Astrocyte (in vitro differentiated cells and primary cell): ENCODE results near the gene KCNH4. TPM values are rescaled to one million over a fixed set of nuclear protein-coding genes. Genes with fewer than 3 reads are reported as not detected.

Experiments
- DNase-seq: peaks from one replicate; pipeline ENCODE4 v3.0.0-alpha.2; 2010; ENCODE audit warnings: low read depth
- FAIRE-seq: peaks from 2 replicates; lab custom pipeline; 2011; peaks lifted over from hg19 to GRCh38; lab: Jason Lieb, UNC
- H2AFZ ChIP-seq: 2 replicates; pipeline ENCODE4 v1.6.0; 2012; ENCODE audit warnings: low read depth, low read length, inconsistent platforms
- H3K27ac ChIP-seq: 2 replicates; pipeline ENCODE4 v1.5.1; 2011; ENCODE audit warnings: low read depth, low read length, inconsistent platforms
- H3K27me3 ChIP-seq: 2 replicates; pipeline ENCODE4 v1.6.0; 2011; ENCODE audit warnings: low read length, inconsistent platforms; ENCODE audit not compliant: insufficient read depth
- H3K36me3 ChIP-seq: 2 replicates; pipeline ENCODE4 v1.5.1; 2011; ENCODE audit warnings: low read length, inconsistent platforms; ENCODE audit not compliant: insufficient read depth
- H3K4me1 ChIP-seq: 2 replicates; pipeline ENCODE4 v1.5.1; 2011; ENCODE audit warnings: low read length, inconsistent platforms; ENCODE audit not compliant: insufficient read depth
- H3K4me2 ChIP-seq: 2 replicates; pipeline ENCODE4 v1.6.0; 2012; ENCODE audit warnings: low read length, inconsistent platforms
- H3K4me3 ChIP-seq: 2 replicates; pipeline ENCODE4 v1.5.1; 2011; ENCODE audit warnings: low read depth, mild to moderate bottlenecking, low read length, inconsistent platforms; ENCODE audit not compliant: insufficient read depth
- H3K79me2 ChIP-seq: 2 replicates; pipeline ENCODE4 v1.6.0; 2012; ENCODE audit warnings: mild to moderate bottlenecking, low read length, inconsistent platforms; ENCODE audit not compliant: insufficient read depth
- H3K9ac ChIP-seq: 2 replicates; pipeline ENCODE4 v1.6.0; 2012; ENCODE audit warnings: mild to moderate bottlenecking, low read length, inconsistent platforms
- H3K9me3 ChIP-seq: 2 replicates; pipeline ENCODE4 v1.5.1; 2012; ENCODE audit warnings: low read depth, mild to moderate bottlenecking, low read length, inconsistent platforms; ENCODE audit not compliant: insufficient read depth
- H4K20me1 ChIP-seq: 2 replicates; pipeline ENCODE4 v1.6.0; 2012; ENCODE audit warnings: low read length, inconsistent platforms; ENCODE audit not compliant: insufficient read depth
- H3K27ac Mint-ChIP-seq: one replicate; pipeline ENCODE4 v1.8.0; 2021; ENCODE audit warnings: mild to moderate bottlenecking, mixed read lengths; ENCODE audit not compliant: unreplicated experiment
- H3K27me3 Mint-ChIP-seq: one replicate; pipeline ENCODE4 v1.8.0; 2021; ENCODE audit warnings: low read depth, mixed read lengths; ENCODE audit not compliant: unreplicated experiment
- H3K36me3 Mint-ChIP-seq: one replicate; pipeline ENCODE4 v1.8.0; 2021; ENCODE audit warnings: low read depth, mixed read lengths; ENCODE audit not compliant: unreplicated experiment
- H3K4me1 Mint-ChIP-seq: one replicate; pipeline ENCODE4 v1.8.0; 2021; ENCODE audit warnings: low read depth, mixed read lengths; ENCODE audit not compliant: unreplicated experiment
- H3K4me3 Mint-ChIP-seq: one replicate; pipeline ENCODE4 v1.8.0; 2021; ENCODE audit warnings: mild to moderate bottlenecking, moderate library complexity, mixed read lengths; ENCODE audit not compliant: unreplicated experiment
- H3K9me3 Mint-ChIP-seq: one replicate; pipeline ENCODE4 v1.8.0; 2021; ENCODE audit warnings: mild to moderate bottlenecking, mixed read lengths; ENCODE audit not compliant: unreplicated experiment
- CTCF ChIP-seq: IDR thresholded peaks from 2 replicates; pipeline ENCODE4 v1.5.1; 2011; ENCODE audit warnings: low read depth, mild to moderate bottlenecking, inconsistent platforms, low read length, moderate library complexity; ENCODE audit not compliant: insufficient read depth
- EZH2 ChIP-seq: IDR thresholded peaks from 2 replicates; pipeline ENCODE4 v1.6.1; 2012; ENCODE audit warnings: mild to moderate bottlenecking, low read length, inconsistent platforms; ENCODE audit not compliant: insufficient read depth
- total RNA-seq: library from RNA; stranded (reverse); gene quantifications from 2 replicates; pipeline ENCODE4 v1.2.1, GENCODE V29; 2021

The KCNH4 gene
- total RNA-seq, 1 donor from 2014 or later = not detected

- no peak overlapping the region for H3K27ac Mint-ChIP-seq
- FAIRE-seq (no peak), DNase-seq (peak; percentile 11)
- Histone ChIP-seq H3K4me3 (peak overlapping the region; percentile 70), H4K20me1 (peaks cover 4% of the 10 kb centered on the region), H3K4me1 (peaks cover 13% of the 10 kb centered on the region), H3K27me3 (peaks cover 28% of the 10 kb centered on the region), H3K79me2 (no peaks in the 10 kb centered on the region), H3K36me3 (no peaks in the 10 kb centered on the region), H3K9me3 (no peaks in the 10 kb centered on the region), H3K27ac (no peak overlapping the region), H3K9ac (peak overlapping the region; percentile 68), H2AFZ (peak overlapping the region; percentile 98), H3K4me2 (peak overlapping the region; percentile 99)
- no peak for TF ChIP-seq EZH2
- TF ChIP-seq CTCF = peak; percentile 48
- H3K4me3 Mint-ChIP-seq = peak overlapping the region; percentile 79
- H3K27me3 Mint-ChIP-seq = peaks cover 38% of the 10 kb centered on the region
- H3K4me1 Mint-ChIP-seq = peaks cover 8% of the 10 kb centered on the region
- no peaks in the 10 kb centered on the region for H3K36me3 Mint-ChIP-seq
- no peaks in the 10 kb centered on the region for H3K9me3 Mint-ChIP-seq
Measured at GRCh38 chr17:42183741-42184711, 3.1 kb upstream of the KCNH4 start.

- Histone ChIP-seq H3K4me3 (peak overlapping the region; percentile 70), H3K36me3 (no peaks in the 10 kb centered on the region), H3K9me3 (no peaks in the 10 kb centered on the region), H3K27me3 (peaks cover 28% of the 10 kb centered on the region), H2AFZ (peak overlapping the region; percentile 98), H3K4me2 (peak overlapping the region; percentile 99), H4K20me1 (peaks cover 4% of the 10 kb centered on the region), H3K27ac (no peak overlapping the region), H3K79me2 (no peaks in the 10 kb centered on the region), H3K9ac (peak overlapping the region; percentile 68), H3K4me1 (peaks cover 13% of the 10 kb centered on the region)
- Mint-ChIP-seq H3K27ac (no peak overlapping the region), H3K9me3 (no peaks in the 10 kb centered on the region), H3K36me3 (no peaks in the 10 kb centered on the region), H3K4me1 (peaks cover 8% of the 10 kb centered on the region), H3K27me3 (peaks cover 43% of the 10 kb centered on the region), H3K4me3 (peak overlapping the region; percentile 79)
- FAIRE-seq (no peak), DNase-seq (peak; percentile 23)
- TF ChIP-seq EZH2 (no peak), CTCF (no peak)
Measured at GRCh38 chr17:42182927-42183734, 2.2 kb upstream of the KCNH4 start.
